H1 (cell line): Measurements from ENCODE around the gene SMIM24. TPM values are rescaled to one million over a fixed set of nuclear protein-coding genes. Genes with fewer than 3 reads are reported as not detected.

ENCODE experiments used
- CTCF ChIA-PET: fragments of 300-600 bp; sonication (Branson Sonifier 250); formaldehyde crosslinking; loops from one replicate; lab custom pipeline; 2021; ENCODE audit not compliant: partially characterized antibody; lab: Charles Lee
- POLR2A ChIA-PET: fragments of 300-600 bp; sonication (Branson Sonifier 250); formaldehyde crosslinking; loops from one replicate; lab custom pipeline; 2021; ENCODE audit warnings: inconsistent platforms; ENCODE audit not compliant: partially characterized antibody; lab: Charles Lee
- DNase-seq, 2 experiments: peaks; one replicate each; pipeline versions ENCODE4 v3.0.0 to v3.0.0-alpha.2; 2010 to 2022; ENCODE audit warnings: low spot score in 2 of 2, low read depth in 1 of 2, mixed read lengths in 1 of 2
- FAIRE-seq: peaks from 2 replicates; lab custom pipeline; 2011; peaks lifted over from hg19 to GRCh38; lab: Jason Lieb, UNC
- H2AFZ ChIP-seq: 2 replicates; pipeline ENCODE4 v1.8.1; 2012; ENCODE audit warnings: low read length, inconsistent platforms
- H2AK5ac ChIP-seq: 2 replicates; pipeline ENCODE4 v1.6.1; 2013; ENCODE audit warnings: low read depth, low read length
- H2BK120ac ChIP-seq: replicated peaks from 2 replicates; pipeline ENCODE3; 2013; ENCODE audit warnings: low read depth, low read length, inconsistent platforms
- H2BK12ac ChIP-seq: 2 replicates; pipeline ENCODE4 v1.6.1; 2013; ENCODE audit warnings: low read depth, low read length
- H2BK15ac ChIP-seq: 2 replicates; pipeline ENCODE4 v1.6.1; 2013; ENCODE audit warnings: low read length
- H2BK20ac ChIP-seq: 2 replicates; pipeline ENCODE4 v1.6.1; 2013; ENCODE audit warnings: low read length
- H2BK5ac ChIP-seq: 2 replicates; pipeline ENCODE4 v1.6.1; 2013; ENCODE audit warnings: low read depth, low read length
- H3K14ac ChIP-seq: 2 replicates; pipeline ENCODE4 v1.6.1; 2013; ENCODE audit warnings: inconsistent platforms; ENCODE audit not compliant: insufficient read length
- H3K18ac ChIP-seq: 2 replicates; pipeline ENCODE4 v1.6.1; 2013; ENCODE audit warnings: low read length; ENCODE audit errors: extremely low read depth
- H3K23ac ChIP-seq: 2 replicates; pipeline ENCODE4 v1.6.1; 2013; ENCODE audit warnings: inconsistent platforms; ENCODE audit not compliant: insufficient read length
- H3K23me2 ChIP-seq: 2 replicates; pipeline ENCODE4 v1.6.1; 2013; ENCODE audit warnings: low read depth, low read length
- H3K27ac ChIP-seq: 2 replicates; pipeline ENCODE4 v1.6.1; 2011; ENCODE audit warnings: low read depth, low read length, inconsistent platforms
- H3K27me3 ChIP-seq, 4 experiments: replicated peaks in 1 of 4; 1 replicate in 1 of 4; 2 replicates in 3 of 4; pipeline versions ENCODE4 v1.6.1 to v1.8.1; 2011 to 2013; ENCODE audit warnings: low read length in 3 of 4, mild to moderate bottlenecking in 3 of 4, inconsistent platforms in 2 of 4, mixed read lengths in 2 of 4, moderate library complexity in 1 of 4; ENCODE audit not compliant: control insufficient read depth in 3 of 4, insufficient read depth in 3 of 4; ENCODE audit errors: extremely low read depth in 1 of 4
- H3K36me3 ChIP-seq, 4 experiments: 2 replicates each; pipeline versions ENCODE4 v1.6.1 to v1.8.1; 2011 to 2013; ENCODE audit warnings: mild to moderate bottlenecking in 4 of 4, low read length in 3 of 4, moderate library complexity in 2 of 4, control low read depth in 1 of 4, inconsistent platforms in 1 of 4; ENCODE audit not compliant: insufficient read depth in 4 of 4, control insufficient read depth in 2 of 4
- H3K4ac ChIP-seq: replicated peaks from 2 replicates; pipeline ENCODE3; 2013; ENCODE audit warnings: low read length, low read depth, mixed read lengths, inconsistent platforms; ENCODE audit not compliant: insufficient read length
- H3K4me1 ChIP-seq, 4 experiments: replicated peaks in 1 of 4; 1 replicate in 1 of 4; 2 replicates in 3 of 4; pipeline versions ENCODE4 v1.6.1 to v1.8.1; 2011 to 2013; ENCODE audit warnings: low read length in 3 of 4, inconsistent platforms in 2 of 4, mixed read lengths in 1 of 4; ENCODE audit not compliant: insufficient read depth in 4 of 4, control insufficient read depth in 3 of 4
- H3K4me2 ChIP-seq, 2 experiments: 2 replicates each; pipeline versions ENCODE4 v1.6.1 to v1.8.1; 2011 to 2013; ENCODE audit warnings: low read depth in 2 of 2, low read length in 2 of 2, control low read depth in 1 of 2, inconsistent platforms in 1 of 2, mild to moderate bottlenecking in 1 of 2; ENCODE audit not compliant: insufficient read depth in 1 of 2
- H3K4me3 ChIP-seq, 4 experiments: fragments of 200-600, 300-600 bp in 1 of 4; sonication (generic), shearing (Covaris generic), sonication (Bioruptor Twin) in 1 of 4; 2 replicates each; pipeline versions ENCODE4 v1.5.1 to v1.8.1; 2011 to 2016; ENCODE audit warnings: low read length in 4 of 4, low read depth in 3 of 4, control low read depth in 2 of 4, inconsistent platforms in 2 of 4, mild to moderate bottlenecking in 2 of 4, mixed read lengths in 1 of 4, moderate library complexity in 1 of 4; ENCODE audit not compliant: insufficient read depth in 2 of 4; ENCODE audit errors: extremely low read depth in 1 of 4
- H3K56ac ChIP-seq: replicated peaks from 2 replicates; pipeline ENCODE3; 2013; ENCODE audit warnings: low read depth, mild to moderate bottlenecking, mixed read lengths, low read length, inconsistent platforms; ENCODE audit not compliant: insufficient read length
- H3K79me1 ChIP-seq: 2 replicates; pipeline ENCODE4 v1.6.1; 2013; ENCODE audit warnings: low read depth, low read length, control low read depth
- H3K79me2 ChIP-seq, 2 experiments: 2 replicates each; pipeline versions ENCODE4 v1.6.1 to v1.8.1; 2012 to 2013; ENCODE audit warnings: low read length in 2 of 2, mild to moderate bottlenecking in 2 of 2, inconsistent platforms in 1 of 2; ENCODE audit not compliant: insufficient read depth in 2 of 2, control insufficient read depth in 1 of 2
- H3K9ac ChIP-seq, 4 experiments: replicated peaks in 1 of 4; 1 replicate in 1 of 4; 2 replicates in 3 of 4; pipeline versions ENCODE4 v1.6.1 to v1.8.1; 2011 to 2013; ENCODE audit warnings: low read depth in 3 of 4, low read length in 3 of 4, control low read depth in 2 of 4, mild to moderate bottlenecking in 2 of 4, moderate library complexity in 2 of 4, inconsistent platforms in 1 of 4; ENCODE audit errors: extremely low read depth in 1 of 4
- H3K9me3 ChIP-seq, 2 experiments: 2 replicates each; pipeline versions ENCODE4 v1.6.1 to v1.8.1; 2012 to 2013; ENCODE audit warnings: mild to moderate bottlenecking in 2 of 2, moderate library complexity in 2 of 2, control low read depth in 1 of 2, inconsistent platforms in 1 of 2, low read depth in 1 of 2, low read length in 1 of 2, mixed read lengths in 1 of 2; ENCODE audit not compliant: insufficient read depth in 2 of 2
- H4K20me1 ChIP-seq, 2 experiments: replicated peaks in 1 of 2; 2 replicates each; pipeline versions ENCODE3 to v1.8.1; 2011 to 2013; ENCODE audit warnings: inconsistent platforms in 2 of 2, low read length in 2 of 2, mild to moderate bottlenecking in 1 of 2; ENCODE audit not compliant: insufficient read depth in 2 of 2, control insufficient read depth in 1 of 2
- H4K5ac ChIP-seq: 2 replicates; pipeline ENCODE4 v1.6.1; 2013; ENCODE audit warnings: low read length, low read depth, mixed read lengths, inconsistent platforms; ENCODE audit not compliant: insufficient read length
- H4K8ac ChIP-seq: 2 replicates; pipeline ENCODE4 v1.8.0; 2013; ENCODE audit warnings: mild to moderate bottlenecking, moderate library complexity, low read length, inconsistent platforms; ENCODE audit not compliant: insufficient read depth; ENCODE audit errors: extremely low read depth
- H4K91ac ChIP-seq: replicated peaks from 2 replicates; pipeline ENCODE3; 2013; ENCODE audit warnings: low read length, mixed read lengths, inconsistent platforms; ENCODE audit not compliant: insufficient read length
- CHD2 ChIP-seq: IDR thresholded peaks from 2 replicates; pipeline ENCODE4 v1.6.1; 2012; ENCODE audit warnings: low read length, improper control_type of control experiment
- CREB1 ChIP-seq: IDR thresholded peaks from 2 replicates; pipeline ENCODE4 v1.6.1; 2012; ENCODE audit warnings: inconsistent platforms
- SP4 ChIP-seq: IDR thresholded peaks from 2 replicates; pipeline ENCODE4 v1.6.1; 2012; ENCODE audit warnings: low read length, inconsistent platforms
- YY1 ChIP-seq: IDR thresholded peaks from 2 replicates; pipeline ENCODE4 v1.6.1; 2011; ENCODE audit warnings: low read depth, mild to moderate bottlenecking, low read length
- WGBS, 2 experiments: shearing (Covaris generic) in 1 of 2; methylation state at CpG; one replicate each; pipeline versions ENCODE4 v1.1.6 to v1.1.7; 2013 to 2015; ENCODE audit warnings: low lambda C conversion rate in 2 of 2, mixed read lengths in 2 of 2, inconsistent platforms in 1 of 2, low coverage in 1 of 2, missing lambda C conversion rate in 1 of 2; ENCODE audit not compliant: insufficient replicate concordance in 2 of 2, insufficient coverage in 1 of 2, insufficient read length in 1 of 2; ENCODE audit errors: extremely low coverage in 1 of 2, missing lambda C conversion rate in 1 of 2; 5-methylcytosine and 5-hydroxymethylcytosine counted together
- polyA plus RNA-seq, 7 experiments: library from polyadenylated mRNA; depleted of rRNA in 3 of 7; stranded (reverse) in 5 of 7; unstranded in 2 of 7; fragments of >200 nt in 5 of 7; fragments of 200-250 nt in 2 of 7; gene quantifications; 1 replicate in 5 of 7; 2 replicates in 1 of 7; 4 replicates in 1 of 7; pipeline versions ENCODE4 v1.2.1 to v1.2.3, GENCODE V29; 2011 to 2013; ENCODE audit warnings: missing spikeins in 2 of 7, mixed read lengths in 2 of 7
- total RNA-seq: library from RNA; stranded (reverse); fragmentation: NEBNext Ultra II Directional; extraction: Animal tissue kit (Norgen Biotek cat#: 25700); gene quantifications from 2 replicates; pipeline ENCODE4 v1.2.1, GENCODE V29; 2021

SMIM24 gene
- total and polyA plus RNA-seq, 2 of the 8 experiments (the other 6 are each of a cell fraction or from before 2014, with no cell fraction given) = 3.8 to 4.5 TPM

- H3K23me2 ChIP-seq = peaks cover 9% of the 10 kb centered on the region; the same call in 1 of the 2 replicates
- H3K4me3 ChIP-seq = no peak overlapping the region
- peak overlapping the region in 1 of 2 experiments; percentile 72; a peak in 1 of 4 replicates for H3K4me2 ChIP-seq
- no peak overlapping the region for H3K14ac ChIP-seq
- TF ChIP-seq YY1 (no peak), CHD2 (no peak), CREB1 (no peak), SP4 (no peak)
- 71% methylated on average over 15 of the region's 15 CpGs; no CpG with 5 or more reads in 1 of the 2 experiments for WGBS, 2 experiments
- ChIA-PET CTCF (interaction anchor here (0.6 to 3.3 kb wide), 7 partner anchors 10 to 155 kb away, joined by 3 to 16 read pairs (median 3); no protein-coding TSS in a partner anchor), POLR2A (interaction anchor here (0.6 to 1.8 kb wide), 4 partner anchors 14 to 42 kb away, joined by 3 to 6 read pairs (median 5); no protein-coding TSS in a partner anchor)
- H3K9me3 ChIP-seq = no peaks in the 10 kb centered on the region
- no peak overlapping the region for H2BK120ac ChIP-seq
- no peak overlapping the region for H2BK15ac ChIP-seq
- H3K18ac ChIP-seq = no peak overlapping the region
- H2BK5ac ChIP-seq = no peak overlapping the region
- no peak overlapping the region for H4K91ac ChIP-seq
- H3K56ac ChIP-seq = no peak overlapping the region
- H3K4me1 ChIP-seq = peaks cover 0 to 24% (median 12%) of the 10 kb centered on the region in 4 experiments; a peak in 6 of 7 replicates
- no peak overlapping the region for H3K9ac ChIP-seq
- no peak overlapping the region for H3K23ac ChIP-seq
- H3K79me1 ChIP-seq = no peaks in the 10 kb centered on the region
- H4K5ac ChIP-seq = no peak overlapping the region
- H3K27ac ChIP-seq = no peak overlapping the region
- H3K36me3 ChIP-seq = no peaks in the 10 kb centered on the region; a peak in 1 of 8 replicates
- peaks cover 26 to 62% (median 51%) of the 10 kb centered on the region in 4 experiments for H3K27me3 ChIP-seq
- no peaks in the 10 kb centered on the region for H3K79me2 ChIP-seq
- H2BK12ac ChIP-seq = no peak overlapping the region
- no peak overlapping the region; the same call in 1 of the 2 replicates for H2AK5ac ChIP-seq
- no peak for FAIRE-seq
- no peak overlapping the region for H3K4ac ChIP-seq
- H4K20me1 ChIP-seq = peaks cover 3 to 10% of the 10 kb centered on the region in 2 experiments
- no peak overlapping the region for H2AFZ ChIP-seq
- no peak overlapping the region for H2BK20ac ChIP-seq
- DNase-seq = no peak
- no peak overlapping the region for H4K8ac ChIP-seq
Measured at GRCh38 chr19:3459965-3460582, 20.3 kb downstream of the SMIM24 start.
